Prostate gland (tissue), 1 donor: ENCODE measurements around the gene GSK3A.

Experiments
- POLR2A ChIP-seq: fragments of 450-650 bp; IDR thresholded peaks from one replicate; pipeline ENCODE4 v1.6.1; 2016; ENCODE audit warnings: antibody characterized with exemption, mild to moderate bottlenecking
- POLR2AphosphoS5 ChIP-seq: sonication (generic); formaldehyde crosslinking; IDR thresholded peaks from one replicate; pipeline ENCODE4 v1.6.1; 2017; ENCODE audit warnings: antibody characterized with exemption

- TF ChIP-seq POLR2A, result no peak
- TF ChIP-seq POLR2AphosphoS5, result no peak
Observed at GRCh38 chr19:42188665-42189064, 53.7 kb downstream of the GSK3A start.
